NCI-H1694 treated with DMSO at 0.1 percent for 48 hours (cell line): Measurements from ENCODE around the gene TIMM22.
"Not testable (repeated sequence)": the region's sequence is repeated elsewhere in the genome, so short reads cannot be mapped to it uniquely, and the experiment has no call there.

Experiments used
- DNase-seq: peaks from one replicate; lab custom pipeline; 2025; lab: John Stamatoyannopoulos, UW

TIMM22 gene

GRCh38 chr17:996554-997344 lies at the start of gene TIMM22:
TIMM22 (plus strand) TSS chr17:997129; CDS start chr17:997143, 14 bp downstream.
- DNase-seq = peak; percentile 97

GRCh38 chr17:948284-948852 lies 48.6 kb upstream of the TIMM22 start:
- no peak for DNase-seq

- no peak for DNase-seq
Observed at GRCh38 chr17:949623-950303, 47.2 kb upstream of the TIMM22 start.

- DNase-seq = no peak
Observed at GRCh38 chr17:951325-952132, 45.4 kb upstream of the TIMM22 start.

- DNase-seq = not testable (repeated sequence)
Observed at GRCh38 chr17:952592-952991, 44.3 kb upstream of the TIMM22 start.

GRCh38 chr17:953767-954166 lies 43.2 kb upstream of the TIMM22 start:
- DNase-seq = no peak

GRCh38 chr17:954431-955164 lies 42.3 kb upstream of the TIMM22 start:
- no peak for DNase-seq

- no peak for DNase-seq
Observed at GRCh38 chr17:956905-957304, 40.0 kb upstream of the TIMM22 start.

GRCh38 chr17:957856-958421 lies 39.0 kb upstream of the TIMM22 start:
- no peak for DNase-seq

- no peak for DNase-seq
Observed at GRCh38 chr17:958712-959451, 38.0 kb upstream of the TIMM22 start.

- DNase-seq = no peak
Observed at GRCh38 chr17:962166-962565, 34.8 kb upstream of the TIMM22 start.

GRCh38 chr17:962670-963069 lies 34.3 kb upstream of the TIMM22 start:
- no peak for DNase-seq

- DNase-seq = no peak
Observed at GRCh38 chr17:964876-965275, 32.1 kb upstream of the TIMM22 start.

- DNase-seq = no peak
Observed at GRCh38 chr17:965311-965989, 31.5 kb upstream of the TIMM22 start.

- DNase-seq = no peak
Observed at GRCh38 chr17:967122-967521, 29.8 kb upstream of the TIMM22 start.

GRCh38 chr17:968812-969730 lies 27.9 kb upstream of the TIMM22 start:
- DNase-seq = no peak

GRCh38 chr17:969811-970355 lies 27.0 kb upstream of the TIMM22 start:
- no peak for DNase-seq

- DNase-seq = no peak
Observed at GRCh38 chr17:970364-970763, 26.6 kb upstream of the TIMM22 start.

GRCh38 chr17:971861-972260 lies 25.1 kb upstream of the TIMM22 start:
- DNase-seq = not testable (repeated sequence)
